ENCODE data around the gene ANXA5. TPM values are rescaled to one million over a fixed set of nuclear protein-coding genes. Genes with fewer than 3 reads are reported as not detected.

Gene ANXA5
- total and polyA plus RNA-seq, 2 experiments from 2014 or later: 129 to 181 TPM

DNA sequence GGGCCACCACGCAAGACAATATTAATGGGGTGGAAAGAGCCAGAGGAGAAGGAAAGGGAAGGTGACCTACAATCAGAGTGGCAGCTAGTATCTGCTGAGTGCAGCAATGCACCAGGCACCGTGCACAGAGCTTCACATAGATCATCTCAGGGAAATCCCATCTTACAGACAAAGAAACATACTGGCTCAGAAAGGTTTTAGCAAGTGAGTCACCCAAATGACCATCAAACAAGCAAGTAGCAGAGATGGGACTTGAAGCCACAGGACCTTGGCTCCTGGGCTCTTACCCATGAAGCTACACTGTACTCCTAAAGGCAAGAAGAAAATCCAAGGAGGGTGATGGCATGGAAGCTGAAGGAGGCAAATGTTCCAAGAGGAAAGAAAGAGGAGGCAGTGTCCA lies 6.8 kb downstream of the ANXA5 start:
- no peaks in the 10 kb centered on the region for H3K27me3 Mint-ChIP-seq (ENCODE audit: insufficient read depth, low read depth, poor library complexity)
- no peaks in the 10 kb centered on the region; the same call in 1 of the 2 replicates for H4K20me1 ChIP-seq (replicated peaks; ENCODE audit: insufficient read depth)
- TF ChIP-seq ZNF114 (CRISPR knock-in tag; IDR thresholded peaks at IDR 0.05) (no peak), EZH2phosphoT487 (IDR thresholded peaks at IDR 0.05; ENCODE audit: unreplicated experiment) (no peak), REST (IDR thresholded peaks at IDR 0.05; ENCODE audit: unreplicated experiment) (no peak), STAT1 (IDR thresholded peaks at IDR 0.05; ENCODE audit: unreplicated experiment) (no peak)
- no peaks in the 10 kb centered on the region; the same call in 1 of the 2 replicates for H3K36me3 ChIP-seq (ENCODE audit: insufficient read depth)
- H3K27ac Mint-ChIP-seq: no peak overlapping the region
- H3K9me2 ChIP-seq (ENCODE audit: insufficient read depth): 0 out of 2 replicates have a peak, but pooled peaks cover 4% of the 10 kb centered on the region
- H3K4me3 ChIP-seq: no peak overlapping the region
- no peaks in the 10 kb centered on the region for H3K27me3 ChIP-seq (ENCODE audit: insufficient read depth)
- no peak overlapping the region for H3K4me3 Mint-ChIP-seq
- H3K4me2 ChIP-seq: no peak overlapping the region
- peak overlapping the region; percentile 57; the same call in 1 of the 2 replicates for H3K27ac ChIP-seq (ENCODE audit: low read depth)
- H2AFZ ChIP-seq: no peak overlapping the region
- H3K79me2 ChIP-seq (replicated peaks; ENCODE audit: insufficient read depth): peaks cover 73% of the 10 kb centered on the region
- H3K36me3 Mint-ChIP-seq (ENCODE audit: low read depth): peaks cover 25% of the 10 kb centered on the region
- H3K4me1 ChIP-seq (ENCODE audit: insufficient read depth): peaks cover 23% of the 10 kb centered on the region
- ATAC-seq (no peak), DNase-seq (ENCODE audit: low spot score) (no peak)
- H3F3A ChIP-seq (replicated peaks; ENCODE audit: low read depth): no peaks in the 10 kb centered on the region
- H3K4me1 Mint-ChIP-seq: peaks cover 19% of the 10 kb centered on the region
- no peaks in the 10 kb centered on the region for H3K9me3 Mint-ChIP-seq

DNA sequence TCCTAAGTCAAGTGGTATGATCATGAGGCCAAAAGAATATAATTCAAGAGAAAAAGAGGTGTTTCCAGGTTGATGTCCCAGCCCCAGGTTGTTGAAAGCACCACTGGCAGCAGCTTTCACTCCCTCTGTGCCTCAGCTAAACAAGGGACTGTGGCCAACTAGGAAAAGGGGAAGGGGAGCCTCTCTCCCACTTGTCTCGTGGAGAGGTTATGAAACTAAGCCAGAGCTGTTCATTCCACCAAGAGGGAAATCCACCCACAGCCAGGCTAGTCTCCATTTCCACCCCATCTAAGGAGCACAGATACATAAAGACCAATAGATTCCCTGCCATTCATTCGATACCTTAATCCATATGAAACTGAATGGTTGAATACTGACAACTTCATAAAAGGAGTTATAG lies 8.1 kb downstream of the ANXA5 start:
- Mint-ChIP-seq H3K4me3 (no peak overlapping the region), H3K36me3 (ENCODE audit: low read depth) (peaks cover 25% of the 10 kb centered on the region), H3K27me3 (ENCODE audit: insufficient read depth, low read depth, poor library complexity) (no peaks in the 10 kb centered on the region), H3K4me1 (peaks cover 17% of the 10 kb centered on the region), H3K9me3 (no peaks in the 10 kb centered on the region), H3K27ac (no peak overlapping the region)
- Histone ChIP-seq H3K4me2 (no peak overlapping the region), H3K27me3 (ENCODE audit: insufficient read depth) (no peaks in the 10 kb centered on the region), H3K4me1 (ENCODE audit: insufficient read depth) (peaks cover 31% of the 10 kb centered on the region), H3K36me3 (ENCODE audit: insufficient read depth) (no peaks in the 10 kb centered on the region; the same call in 1 of the 2 replicates), H3K27ac (ENCODE audit: low read depth) (no peak overlapping the region), H4K20me1 (replicated peaks; ENCODE audit: insufficient read depth) (no peaks in the 10 kb centered on the region; the same call in 1 of the 2 replicates), H3F3A (replicated peaks; ENCODE audit: low read depth) (no peaks in the 10 kb centered on the region), H2AFZ (no peak overlapping the region), H3K4me3 (no peak overlapping the region), H3K79me2 (replicated peaks; ENCODE audit: insufficient read depth) (peaks cover 63% of the 10 kb centered on the region), H3K9me2 (ENCODE audit: insufficient read depth) (0 out of 2 replicates have a peak, but pooled peaks cover 4% of the 10 kb centered on the region)
- no peak for DNase-seq (ENCODE audit: low spot score)
- ATAC-seq: no peak
- TF ChIP-seq CREB1 (CRISPR knock-in tag; IDR thresholded peaks at IDR 0.05; ENCODE audit: low read depth) (no peak), JUNB (IDR thresholded peaks at IDR 0.05; ENCODE audit: unreplicated experiment) (no peak), ZNF331 (CRISPR knock-in tag; IDR thresholded peaks at IDR 0.05; ENCODE audit: low read depth) (no peak), POLR2AphosphoS5 (IDR thresholded peaks at IDR 0.05; ENCODE audit: low read depth) (no peak), EZH2phosphoT487 (IDR thresholded peaks at IDR 0.05; ENCODE audit: unreplicated experiment) (no peak), ZNF114 (CRISPR knock-in tag; IDR thresholded peaks at IDR 0.05) (no peak), CTCF (conservative IDR thresholded peaks at IDR 0.05; ENCODE audit: low read depth in 2 of 2) (no peak), NANOG (IDR thresholded peaks at IDR 0.05; ENCODE audit: borderline replicate concordance) (no peak), STAT1 (IDR thresholded peaks at IDR 0.05; ENCODE audit: unreplicated experiment) (no peak)
- TF ChIP-seq, protein P1, sequence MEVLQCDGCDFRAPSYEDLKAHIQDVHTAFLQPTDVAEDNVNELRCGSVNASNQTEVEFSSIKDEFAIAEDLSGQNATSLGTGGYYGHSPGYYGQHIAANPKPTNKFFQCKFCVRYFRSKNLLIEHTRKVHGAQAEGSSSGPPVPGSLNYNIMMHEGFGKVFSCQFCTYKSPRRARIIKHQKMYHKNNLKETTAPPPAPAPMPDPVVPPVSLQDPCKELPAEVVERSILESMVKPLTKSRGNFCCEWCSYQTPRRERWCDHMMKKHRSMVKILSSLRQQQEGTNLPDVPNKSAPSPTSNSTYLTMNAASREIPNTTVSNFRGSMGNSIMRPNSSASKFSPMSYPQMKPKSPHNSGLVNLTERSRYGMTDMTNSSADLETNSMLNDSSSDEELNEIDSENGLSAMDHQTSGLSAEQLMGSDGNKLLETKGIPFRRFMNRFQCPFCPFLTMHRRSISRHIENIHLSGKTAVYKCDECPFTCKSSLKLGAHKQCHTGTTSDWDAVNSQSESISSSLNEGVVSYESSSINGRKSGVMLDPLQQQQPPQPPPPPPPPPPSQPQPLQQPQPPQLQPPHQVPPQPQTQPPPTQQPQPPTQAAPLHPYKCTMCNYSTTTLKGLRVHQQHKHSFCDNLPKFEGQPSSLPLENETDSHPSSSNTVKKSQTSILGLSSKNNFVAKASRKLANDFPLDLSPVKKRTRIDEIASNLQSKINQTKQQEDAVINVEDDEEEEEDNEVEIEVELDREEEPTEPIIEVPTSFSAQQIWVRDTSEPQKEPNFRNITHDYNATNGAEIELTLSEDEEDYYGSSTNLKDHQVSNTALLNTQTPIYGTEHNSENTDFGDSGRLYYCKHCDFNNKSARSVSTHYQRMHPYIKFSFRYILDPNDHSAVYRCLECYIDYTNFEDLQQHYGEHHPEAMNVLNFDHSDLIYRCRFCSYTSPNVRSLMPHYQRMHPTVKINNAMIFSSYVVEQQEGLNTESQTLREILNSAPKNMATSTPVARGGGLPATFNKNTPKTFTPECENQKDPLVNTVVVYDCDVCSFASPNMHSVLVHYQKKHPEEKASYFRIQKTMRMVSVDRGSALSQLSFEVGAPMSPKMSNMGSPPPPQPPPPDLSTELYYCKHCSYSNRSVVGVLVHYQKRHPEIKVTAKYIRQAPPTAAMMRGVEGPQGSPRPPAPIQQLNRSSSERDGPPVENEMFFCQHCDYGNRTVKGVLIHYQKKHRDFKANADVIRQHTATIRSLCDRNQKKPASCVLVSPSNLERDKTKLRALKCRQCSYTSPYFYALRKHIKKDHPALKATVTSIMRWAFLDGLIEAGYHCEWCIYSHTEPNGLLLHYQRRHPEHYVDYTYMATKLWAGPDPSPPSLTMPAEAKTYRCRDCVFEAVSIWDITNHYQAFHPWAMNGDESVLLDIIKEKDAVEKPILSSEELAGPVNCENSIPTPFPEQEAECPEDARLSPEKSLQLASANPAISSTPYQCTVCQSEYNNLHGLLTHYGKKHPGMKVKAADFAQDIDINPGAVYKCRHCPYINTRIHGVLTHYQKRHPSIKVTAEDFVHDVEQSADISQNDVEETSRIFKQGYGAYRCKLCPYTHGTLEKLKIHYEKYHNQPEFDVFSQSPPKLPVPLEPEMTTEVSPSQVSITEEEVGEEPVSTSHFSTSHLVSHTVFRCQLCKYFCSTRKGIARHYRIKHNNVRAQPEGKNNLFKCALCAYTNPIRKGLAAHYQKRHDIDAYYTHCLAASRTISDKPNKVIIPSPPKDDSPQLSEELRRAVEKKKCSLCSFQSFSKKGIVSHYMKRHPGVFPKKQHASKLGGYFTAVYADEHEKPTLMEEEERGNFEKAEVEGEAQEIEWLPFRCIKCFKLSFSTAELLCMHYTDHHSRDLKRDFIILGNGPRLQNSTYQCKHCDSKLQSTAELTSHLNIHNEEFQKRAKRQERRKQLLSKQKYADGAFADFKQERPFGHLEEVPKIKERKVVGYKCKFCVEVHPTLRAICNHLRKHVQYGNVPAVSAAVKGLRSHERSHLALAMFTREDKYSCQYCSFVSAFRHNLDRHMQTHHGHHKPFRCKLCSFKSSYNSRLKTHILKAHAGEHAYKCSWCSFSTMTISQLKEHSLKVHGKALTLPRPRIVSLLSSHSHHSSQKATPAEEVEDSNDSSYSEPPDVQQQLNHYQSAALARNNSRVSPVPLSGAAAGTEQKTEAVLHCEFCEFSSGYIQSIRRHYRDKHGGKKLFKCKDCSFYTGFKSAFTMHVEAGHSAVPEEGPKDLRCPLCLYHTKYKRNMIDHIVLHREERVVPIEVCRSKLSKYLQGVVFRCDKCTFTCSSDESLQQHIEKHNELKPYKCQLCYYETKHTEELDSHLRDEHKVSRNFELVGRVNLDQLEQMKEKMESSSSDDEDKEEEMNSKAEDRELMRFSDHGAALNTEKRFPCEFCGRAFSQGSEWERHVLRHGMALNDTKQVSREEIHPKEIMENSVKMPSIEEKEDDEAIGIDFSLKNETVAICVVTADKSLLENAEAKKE (CRISPR knock-in tag; IDR thresholded peaks at IDR 0.05): no peak
